Heart right ventricle (tissue), 16 donors: ENCODE results near the gene STEAP1B. TPM values are rescaled to one million over a fixed set of nuclear protein-coding genes. Genes with fewer than 3 reads are reported as not detected.

Source experiments
- ATAC-seq, 8 donors: fragments of 200-7000 bp; cut with Tn5 transposase; one replicate each; pipeline ENCODE4 v1.9.1; 2020; ENCODE audit warnings: mild to moderate bottlenecking in 8 of 8, moderate library complexity in 8 of 8, moderate number of reproducible peaks in 1 of 8
- DNase-seq, 2 donors: peaks; one replicate each; pipeline ENCODE4 v3.0.0-alpha.2; 2020
- H3K27ac ChIP-seq, 10 donors: fragments of 200-600 bp; sonication (generic) in 2 of 10; one replicate each; pipeline versions ENCODE4 v1.5.0 to v1.8.0; 2020 to 2022; ENCODE audit warnings: mild to moderate bottlenecking in 3 of 10
- H3K27me3 ChIP-seq, 7 donors: fragments of 200-600 bp; one replicate each; pipeline ENCODE4 v1.8.0; 2021 to 2022; ENCODE audit warnings: mild to moderate bottlenecking in 2 of 7
- H3K36me3 ChIP-seq, 9 donors: fragments of 200-600 bp; sonication (generic) in 1 of 9; one replicate each; pipeline versions ENCODE4 v1.5.0 to v1.8.0; 2020 to 2022; ENCODE audit warnings: mild to moderate bottlenecking in 2 of 9
- H3K4me1 ChIP-seq, 9 donors: fragments of 200-600 bp; sonication (generic) in 1 of 9; one replicate each; pipeline versions ENCODE4 v1.5.0 to v1.8.0; 2020 to 2022; ENCODE audit warnings: mild to moderate bottlenecking in 4 of 9
- H3K4me3 ChIP-seq, 10 donors: fragments of 200-600 bp; sonication (generic) in 2 of 10; one replicate each; pipeline versions ENCODE4 v1.5.0 to v1.8.0; 2020 to 2022; ENCODE audit warnings: mild to moderate bottlenecking in 7 of 10, moderate library complexity in 2 of 10
- H3K9me3 ChIP-seq, 11 donors: fragments of 200-600 bp in 10 of 11; sonication (generic) in 2 of 11; one replicate each; pipeline versions ENCODE4 v1.5.0 to v1.8.0; 2013 to 2022; ENCODE audit warnings: mild to moderate bottlenecking in 2 of 11, control low read depth in 1 of 11, moderate library complexity in 1 of 11
- WGBS, 2 donors: extraction: QIAGEN DNeasy Blood & Tissue Kit; methylation state at CpG; one replicate each; pipeline ENCODE4 v1.1.7; 2013; ENCODE audit warnings: inconsistent platforms in 1 of 2; 5-methylcytosine and 5-hydroxymethylcytosine counted together
- intact Hi-C, 10 donors: fragments of 100-400 bp; cut with DNase I; formaldehyde crosslinking; loops; one replicate each; pipeline versions ENCODE4 v1.11.1 to v1.14.2; 2022
- polyA plus RNA-seq, 2 donors: library from polyadenylated mRNA; stranded (reverse); fragments of 200-250 nt; gene quantifications; one replicate each; pipeline ENCODE4 v1.2.3, GENCODE V29; 2013
- total RNA-seq, 10 donors: library from RNA; stranded (reverse); fragmentation: NEBNext Ultra II Directional in 3 of 10; extraction: Animal tissue kit (Norgen Biotek cat#: 25700) in 3 of 10; gene quantifications; one replicate each; pipeline versions ENCODE4 v1.2.1 to v1.2.4, GENCODE V29; 2021 to 2023
- TF ChIP-seq, protein P1 (sequence below), 9 donors: fragments of 200-600 bp; sonication (generic) in 2 of 9; IDR thresholded peaks; one replicate each; pipeline versions ENCODE4 v1.5.0 to v1.8.0; 2021 to 2022; ENCODE audit warnings: antibody characterized with exemption in 9 of 9, mild to moderate bottlenecking in 5 of 9, moderate library complexity in 1 of 9
- donor health status: Arrhythmogenic right ventricular cardiomyopathy.
- donor health status: ischemic (EF 13 %, LVEDD 7.1; RV severe dilation, severe dysfunction).
- donor health status: healthy with polysubstance abuse.
- donor health status: DM: no; HTN: yes; CAD: no.
- donor health status: DM: no; HTN: no; CAD: no.
- donor health status: ischemic (EF 25% LVEDD 6.9; RV normal size, moderate dysfunction).
- donor health status: ischemic (EF 25% LVEDD 5.7; RV mildly dilated, moderate dysfunction).
- donor health status: healthy.
- donor health status: DM: yes; HTN: yes; CAD: no.
- donor health status: Ischemic cardiomyopathy.
- donor health status: ischemic (EF 35%, LVEDD 5.7; RV mildly dilated, moderate dysfunction).
- donor health status: nonischemic (EF 11% LVEDD 7.7; RV severe dilation, severe dysfunction).
- donor health status: DM: yes; HTN: yes; CAD: no.
- donor health status: PGD.
- donor health status: ischemic (EF 29% LVEDD 5.4; RV normal size, mild dysfunction).
- donor health status: nonischemic (EF 23%, LVEDD 6.1; RV moderate dilation, normal function).

The STEAP1B gene
- total and polyA plus RNA-seq, 12 donors = 0.15 to 0.76 (median 0.40) TPM; not detected in 2

DNA sequence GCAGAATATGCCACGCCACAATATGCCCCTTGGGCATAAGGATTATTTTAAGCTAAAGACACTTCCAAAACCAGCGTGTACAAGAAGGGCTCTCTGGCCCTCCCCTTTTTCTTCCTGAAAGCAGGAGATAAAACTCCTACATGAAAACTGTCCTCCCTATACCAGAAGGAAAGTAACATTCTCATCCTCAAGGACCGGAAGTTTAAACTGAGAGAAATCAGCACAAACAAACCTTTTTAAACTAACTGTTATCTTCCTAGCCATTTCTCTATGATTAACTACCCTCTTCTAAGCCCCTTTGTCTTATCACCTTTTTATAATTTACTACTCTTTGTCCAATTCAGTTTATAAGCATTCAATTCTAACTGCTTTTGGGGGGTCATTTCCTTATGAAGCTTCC, 126.6 kb downstream of the STEAP1B start:
- no peak overlapping the region for H3K27ac ChIP-seq
- DNase-seq (no peak), ATAC-seq (no peak)
- peaks cover 0 to 14% (median 6%) of the 10 kb centered on the region in 9 donors for H3K4me1 ChIP-seq
- WGBS, 2 donors = 52 to 54% methylated on average over 3 of the region's 3 CpGs
- no peak overlapping the region for H3K4me3 ChIP-seq
- intact Hi-C loops = loop anchor here in 1 of 10 donors (10.0 kb wide), 1 partner anchor 159 kb away; no protein-coding TSS in a partner anchor
- no peaks in the 10 kb centered on the region for H3K27me3 ChIP-seq
- no peaks in the 10 kb centered on the region for H3K9me3 ChIP-seq
- TF ChIP-seq, protein P1, sequence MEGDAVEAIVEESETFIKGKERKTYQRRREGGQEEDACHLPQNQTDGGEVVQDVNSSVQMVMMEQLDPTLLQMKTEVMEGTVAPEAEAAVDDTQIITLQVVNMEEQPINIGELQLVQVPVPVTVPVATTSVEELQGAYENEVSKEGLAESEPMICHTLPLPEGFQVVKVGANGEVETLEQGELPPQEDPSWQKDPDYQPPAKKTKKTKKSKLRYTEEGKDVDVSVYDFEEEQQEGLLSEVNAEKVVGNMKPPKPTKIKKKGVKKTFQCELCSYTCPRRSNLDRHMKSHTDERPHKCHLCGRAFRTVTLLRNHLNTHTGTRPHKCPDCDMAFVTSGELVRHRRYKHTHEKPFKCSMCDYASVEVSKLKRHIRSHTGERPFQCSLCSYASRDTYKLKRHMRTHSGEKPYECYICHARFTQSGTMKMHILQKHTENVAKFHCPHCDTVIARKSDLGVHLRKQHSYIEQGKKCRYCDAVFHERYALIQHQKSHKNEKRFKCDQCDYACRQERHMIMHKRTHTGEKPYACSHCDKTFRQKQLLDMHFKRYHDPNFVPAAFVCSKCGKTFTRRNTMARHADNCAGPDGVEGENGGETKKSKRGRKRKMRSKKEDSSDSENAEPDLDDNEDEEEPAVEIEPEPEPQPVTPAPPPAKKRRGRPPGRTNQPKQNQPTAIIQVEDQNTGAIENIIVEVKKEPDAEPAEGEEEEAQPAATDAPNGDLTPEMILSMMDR (IDR thresholded peaks at IDR 0.05) = no peak
- H3K36me3 ChIP-seq = no peaks in the 10 kb centered on the region

DNA sequence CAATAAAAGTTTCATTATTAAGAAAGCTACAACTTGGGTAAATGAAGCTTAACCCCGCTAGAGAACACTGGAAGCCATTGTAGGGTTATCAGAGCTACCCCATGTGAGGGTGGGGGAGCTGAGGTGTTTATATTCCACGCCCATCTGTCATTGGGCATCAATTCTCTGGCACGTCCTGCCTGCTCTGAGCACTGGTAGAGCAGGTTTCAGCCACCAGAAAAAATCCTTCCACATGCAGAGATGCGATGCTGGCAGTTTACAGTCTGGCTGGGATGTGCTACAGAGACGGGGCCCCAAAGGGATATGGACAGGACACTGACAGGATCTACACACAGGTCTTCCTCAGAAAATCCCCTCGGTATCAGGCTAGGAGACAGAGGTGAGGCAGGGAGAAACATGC, 127.1 kb downstream of the STEAP1B start:
- ATAC-seq (no peak), DNase-seq (no peak)
- Histone ChIP-seq H3K27me3 (no peaks in the 10 kb centered on the region), H3K27ac (no peak overlapping the region), H3K9me3 (no peaks in the 10 kb centered on the region), H3K4me3 (no peak overlapping the region), H3K36me3 (no peaks in the 10 kb centered on the region), H3K4me1 (peaks cover 0 to 9% (median 2%) of the 10 kb centered on the region in 9 donors)
- TF ChIP-seq, protein P1 (IDR thresholded peaks at IDR 0.05) = no peak
- WGBS, 2 donors = 80 to 81% methylated on average over 6 of the region's 6 CpGs
- intact Hi-C loops = loop anchor here in 1 of 10 donors (10.0 kb wide), 1 partner anchor 158 kb away; no protein-coding TSS in a partner anchor

DNA sequence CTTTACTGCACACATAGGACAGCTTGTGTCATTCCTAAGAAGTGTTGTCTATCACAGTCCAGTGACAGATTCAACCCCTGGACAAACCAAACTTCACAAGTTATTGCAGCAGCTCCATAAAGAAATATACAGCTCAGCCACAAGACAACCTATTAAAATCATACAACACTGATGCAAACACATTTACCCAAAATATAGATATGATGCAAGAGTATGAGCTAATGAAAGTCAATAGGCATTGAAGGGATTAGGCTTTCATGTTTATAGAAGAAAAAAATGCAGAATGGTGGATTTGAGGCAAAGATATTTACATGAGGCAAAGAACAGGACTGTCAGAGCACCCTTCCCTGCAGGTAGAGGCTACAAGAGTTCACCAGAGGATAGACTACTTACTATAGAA, 128.1 kb downstream of the STEAP1B start:
- Histone ChIP-seq H3K9me3 (no peaks in the 10 kb centered on the region), H3K4me3 (no peak overlapping the region), H3K27me3 (no peaks in the 10 kb centered on the region), H3K27ac (no peak overlapping the region), H3K36me3 (no peaks in the 10 kb centered on the region), H3K4me1 (no peaks in the 10 kb centered on the region)
- intact Hi-C loops = loop anchor here in 1 of 10 donors (10.0 kb wide), 1 partner anchor 157 kb away; no protein-coding TSS in a partner anchor
- DNase-seq (no peak), ATAC-seq (no peak)
- TF ChIP-seq, protein P1 (IDR thresholded peaks at IDR 0.05) = no peak

Other genes with a start within 250 kb of the STEAP1B start
- 10 to 100 TPM in 9 of 10 donors, 1 to 10 TPM in 1; 9.2 to 33.3 (median 15.3) TPM for gene RAPGEF5, start 143.0 kb downstream of the STEAP1B start, total RNA-seq
- 1 to 10 TPM; 4.3 to 5.7 TPM for gene RAPGEF5, start 143.0 kb downstream of the STEAP1B start, polyA plus RNA-seq
- 10 to 100 TPM in 2 of 10 donors, 1 to 10 TPM in 7, under 1 TPM in 1; 0.44 to 15.5 (median 3.3) TPM for gene IL6, start 227.0 kb upstream of the STEAP1B start, total RNA-seq
- gene IL6, start 227.0 kb upstream of the STEAP1B start, polyA plus RNA-seq = 1 to 10 TPM; 1.1 to 4.0 TPM